Kidney (tissue), 14 donors: Measurements from ENCODE around the gene CHAC1. TPM values are rescaled to one million over a fixed set of nuclear protein-coding genes. Genes with fewer than 3 reads are reported as not detected.

ENCODE experiments used
- DNase-seq, 5 donors: peaks; one replicate each; pipeline ENCODE4 v3.0.0-alpha.2; 2013 to 2020
- FAIRE-seq: peaks from 2 replicates; lab custom pipeline; 2012; peaks lifted over from hg19 to GRCh38; lab: Jason Lieb, UNC
- H3K27ac ChIP-seq, 2 donors: one replicate each; pipeline ENCODE4 v1.7.0; 2013; ENCODE audit warnings: low read depth in 2 of 2, low read length in 2 of 2, inconsistent platforms in 1 of 2
- H3K27me3 ChIP-seq: one replicate; pipeline ENCODE4 v1.7.1; 2013; ENCODE audit warnings: low read length, inconsistent platforms; ENCODE audit not compliant: control insufficient read depth, insufficient read depth
- H3K36me3 ChIP-seq, 3 donors: one replicate each; pipeline versions ENCODE4 v1.7.0 to v1.7.1; 2013; ENCODE audit warnings: low read length in 3 of 3, control low read depth in 1 of 3, inconsistent platforms in 1 of 3; ENCODE audit not compliant: insufficient read depth in 3 of 3, control insufficient read depth in 2 of 3
- H3K4me1 ChIP-seq, 3 donors: one replicate each; pipeline versions ENCODE4 v1.7.0 to v1.7.1; 2013; ENCODE audit warnings: low read length in 3 of 3, inconsistent platforms in 1 of 3, low read depth in 1 of 3; ENCODE audit not compliant: control insufficient read depth in 2 of 3, insufficient read depth in 2 of 3
- H3K4me3 ChIP-seq, 3 donors: one replicate each; pipeline versions ENCODE4 v1.7.0 to v1.8.1; 2013; ENCODE audit warnings: low read length in 3 of 3, control low read depth in 1 of 3, inconsistent platforms in 1 of 3
- H3K9ac ChIP-seq, 3 donors: one replicate each; pipeline versions ENCODE4 v1.7.0 to v1.7.1; 2013; ENCODE audit warnings: low read length in 3 of 3, control low read depth in 1 of 3, inconsistent platforms in 1 of 3
- H3K9me3 ChIP-seq, 3 donors: one replicate each; pipeline versions ENCODE4 v1.7.0 to v1.7.1; 2013; ENCODE audit warnings: low read length in 3 of 3, control low read depth in 1 of 3, inconsistent platforms in 1 of 3; ENCODE audit not compliant: control insufficient read depth in 2 of 3, insufficient read depth in 1 of 3
- intact Hi-C: fragments of 100-400 bp; cut with DNase I; formaldehyde crosslinking; loops from one replicate; pipeline ENCODE4 v1.11.1; 2022
- polyA plus RNA-seq: library from polyadenylated mRNA; stranded (reverse); fragments of 350-450 nt; fragmentation: Illumina TruSeq; extraction: RNeasy Lipid Tissue Mini Kit (QIAGEN cat#74804); gene quantifications from one replicate; pipeline ENCODE4 v1.2.3, GENCODE V29; 2014; ENCODE audit warnings: low read depth, low replicate concordance; ENCODE audit not compliant: insufficient read depth
- total RNA-seq: library from RNA; stranded (reverse); fragmentation: NEBNext Ultra II Directional; extraction: Animal tissue kit (Norgen Biotek cat#: 25700); gene quantifications from one replicate; pipeline ENCODE4 v1.2.1, GENCODE V29; 2021
- TF ChIP-seq, protein P1 (sequence below): IDR thresholded peaks from 3 replicates; pipeline ENCODE4 v1.5.1; 2012; ENCODE audit warnings: mild to moderate bottlenecking, moderate library complexity, borderline replicate concordance; ENCODE audit not compliant: insufficient read depth; ENCODE audit errors: extremely low read depth
- donor health status: control.
- donor health status: control.
- donor health status: control.
- donor health status: control.
- donor health status: control.
- donor health status: DM: yes; HTN: yes; CAD: no.
- donor health status: Normal renal cell carcinoma (clear cell type).

Gene CHAC1
- total and polyA plus RNA-seq, 2 donors from 2014 or later = 4.7 to 21.1 TPM

DNA sequence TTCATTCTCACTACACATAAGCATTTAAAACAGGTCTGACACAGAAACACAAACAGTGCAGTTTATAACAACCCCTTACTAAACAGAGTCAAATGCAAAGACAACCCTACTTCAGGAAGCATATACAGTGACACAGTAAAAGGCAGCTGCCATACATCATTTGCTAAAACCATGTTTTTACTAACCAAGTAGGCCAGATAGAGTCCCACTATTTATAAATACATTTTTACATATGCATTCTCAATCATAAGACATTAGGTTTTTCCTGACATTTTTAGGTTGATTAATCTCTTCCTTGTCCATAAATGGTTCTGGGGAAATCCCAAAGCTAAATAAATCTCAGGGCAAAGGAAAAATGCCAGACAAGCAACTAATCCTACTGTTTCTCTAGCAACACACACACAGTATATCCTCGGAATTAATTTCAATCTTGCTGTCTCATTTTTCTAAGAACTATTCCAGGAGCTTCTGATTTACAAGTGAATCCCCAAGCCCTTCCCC is 39.0 kb downstream of the CHAC1 start:
- no peak overlapping the region for H3K27ac ChIP-seq
- H3K27me3 ChIP-seq = no peaks in the 10 kb centered on the region
- no peak for FAIRE-seq

DNA sequence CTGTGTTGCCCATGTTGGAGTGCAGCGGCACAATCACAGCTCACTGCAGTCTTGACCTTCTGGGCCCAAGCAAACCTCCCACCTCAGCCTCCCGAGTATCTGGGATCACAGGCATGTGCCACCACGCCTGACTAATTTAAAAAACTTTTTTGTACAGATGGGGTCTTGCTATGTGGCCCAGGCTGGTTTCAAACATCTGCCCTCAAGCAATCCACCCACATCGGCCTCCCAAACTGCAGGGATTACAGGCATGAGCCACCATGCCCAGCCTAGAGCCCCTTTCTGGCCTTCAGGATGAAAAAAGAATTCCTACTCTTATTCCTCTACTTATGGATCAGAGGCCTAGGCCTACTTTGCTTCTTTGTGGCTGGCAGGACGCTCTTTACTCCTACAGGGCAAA is 39.6 kb downstream of the CHAC1 start:
- Histone ChIP-seq H3K36me3 (peaks cover 4 to 12% (median 9%) of the 10 kb centered on the region in 3 donors), H3K4me3 (no peak overlapping the region), H3K9ac (no peak overlapping the region), H3K4me1 (peaks cover 0 to 2% (median 0%) of the 10 kb centered on the region in 3 donors), H3K9me3 (no peaks in the 10 kb centered on the region), H3K27ac (no peak overlapping the region), H3K27me3 (no peaks in the 10 kb centered on the region)
- intact Hi-C loops = no loop called here
- FAIRE-seq = no peak
- DNase-seq = no peak
- TF ChIP-seq, protein P1, sequence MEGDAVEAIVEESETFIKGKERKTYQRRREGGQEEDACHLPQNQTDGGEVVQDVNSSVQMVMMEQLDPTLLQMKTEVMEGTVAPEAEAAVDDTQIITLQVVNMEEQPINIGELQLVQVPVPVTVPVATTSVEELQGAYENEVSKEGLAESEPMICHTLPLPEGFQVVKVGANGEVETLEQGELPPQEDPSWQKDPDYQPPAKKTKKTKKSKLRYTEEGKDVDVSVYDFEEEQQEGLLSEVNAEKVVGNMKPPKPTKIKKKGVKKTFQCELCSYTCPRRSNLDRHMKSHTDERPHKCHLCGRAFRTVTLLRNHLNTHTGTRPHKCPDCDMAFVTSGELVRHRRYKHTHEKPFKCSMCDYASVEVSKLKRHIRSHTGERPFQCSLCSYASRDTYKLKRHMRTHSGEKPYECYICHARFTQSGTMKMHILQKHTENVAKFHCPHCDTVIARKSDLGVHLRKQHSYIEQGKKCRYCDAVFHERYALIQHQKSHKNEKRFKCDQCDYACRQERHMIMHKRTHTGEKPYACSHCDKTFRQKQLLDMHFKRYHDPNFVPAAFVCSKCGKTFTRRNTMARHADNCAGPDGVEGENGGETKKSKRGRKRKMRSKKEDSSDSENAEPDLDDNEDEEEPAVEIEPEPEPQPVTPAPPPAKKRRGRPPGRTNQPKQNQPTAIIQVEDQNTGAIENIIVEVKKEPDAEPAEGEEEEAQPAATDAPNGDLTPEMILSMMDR = no peak

More for the DNA sequence above, 39.0 kb downstream of the CHAC1 start:
- Histone ChIP-seq H3K36me3 (peaks cover 8 to 13% (median 9%) of the 10 kb centered on the region in 3 donors), H3K4me3 (no peak overlapping the region), H3K4me1 (peaks cover 0 to 2% (median 0%) of the 10 kb centered on the region in 3 donors), H3K9me3 (no peaks in the 10 kb centered on the region), H3K9ac (no peak overlapping the region)
- intact Hi-C loops = no loop called here
- TF ChIP-seq, protein P1 = no peak
- DNase-seq = peak in 2 of 5 donors; percentile 60 to 87

DNA sequence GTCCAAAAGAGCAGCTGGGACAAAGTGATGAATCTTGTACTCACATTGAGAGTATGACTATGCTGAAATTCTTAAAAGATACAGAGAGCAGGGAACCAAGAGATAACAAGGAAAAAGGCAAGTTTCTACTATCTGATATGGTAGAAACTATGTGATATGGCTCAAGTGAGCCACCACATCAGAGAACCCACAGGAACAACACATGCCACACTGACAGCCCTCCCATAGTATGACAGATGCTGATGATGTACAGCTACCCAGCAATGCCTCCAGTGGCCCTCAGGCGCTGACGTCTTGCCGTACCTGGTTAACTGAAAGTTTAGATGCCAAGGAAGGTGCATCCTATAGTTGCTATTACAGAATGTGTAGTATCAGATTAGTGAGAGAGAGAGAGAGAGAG is 42.4 kb downstream of the CHAC1 start:
- DNase-seq = no peak
- TF ChIP-seq, protein P1 = no peak
- Histone ChIP-seq H3K4me3 (no peak overlapping the region), H3K4me1 (peaks cover 0 to 2% (median 0%) of the 10 kb centered on the region in 3 donors), H3K9ac (no peak overlapping the region), H3K27me3 (no peaks in the 10 kb centered on the region), H3K27ac (no peak overlapping the region), H3K36me3 (peaks cover 4 to 16% (median 8%) of the 10 kb centered on the region in 3 donors), H3K9me3 (no peaks in the 10 kb centered on the region)
- intact Hi-C loops = no loop called here
- no peak for FAIRE-seq

DNA sequence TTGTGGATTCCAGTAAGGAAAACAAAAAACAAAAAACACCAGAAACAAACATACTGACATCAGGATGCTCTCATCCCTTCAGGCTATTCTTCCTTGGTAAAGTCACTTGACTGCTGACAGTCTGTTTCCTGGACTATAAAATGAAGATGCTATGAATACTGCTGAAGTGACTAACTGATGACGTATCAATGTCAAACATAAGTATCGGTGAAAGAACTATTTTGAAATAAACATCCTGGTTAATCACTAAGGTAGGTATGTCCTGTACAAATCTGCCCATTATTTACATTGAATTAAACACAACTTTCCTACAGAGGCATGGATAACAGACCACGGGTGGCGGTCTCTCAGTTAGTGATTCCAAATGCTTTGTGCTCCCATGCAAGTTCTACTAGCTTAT is 45.9 kb downstream of the CHAC1 start:
- H3K9ac ChIP-seq = no peak overlapping the region
- no peaks in the 10 kb centered on the region for H3K9me3 ChIP-seq
- H3K27ac ChIP-seq = no peak overlapping the region
- TF ChIP-seq, protein P1 = no peak
- intact Hi-C loops = no loop called here
- no peak overlapping the region for H3K4me3 ChIP-seq
- FAIRE-seq (no peak), DNase-seq (no peak)
- H3K36me3 ChIP-seq = peaks cover 6 to 16% (median 7%) of the 10 kb centered on the region in 3 donors
- H3K4me1 ChIP-seq = peaks cover 0 to 6% (median 6%) of the 10 kb centered on the region in 3 donors
- H3K27me3 ChIP-seq = no peaks in the 10 kb centered on the region
